NB4 (cell line): Measurements from ENCODE around the gene NFATC1.

ENCODE experiments used
- POLR2A ChIP-seq: IDR thresholded peaks from 2 replicates; pipeline ENCODE4 v1.6.1; 2011; ENCODE audit warnings: mild to moderate bottlenecking; ENCODE audit not compliant: insufficient read length; ENCODE audit errors: extremely low read depth
- TF ChIP-seq, protein P1 (sequence below): IDR thresholded peaks from one replicate; pipeline ENCODE4 v1.5.1; 2012; ENCODE audit warnings: low read depth, low read length

DNA sequence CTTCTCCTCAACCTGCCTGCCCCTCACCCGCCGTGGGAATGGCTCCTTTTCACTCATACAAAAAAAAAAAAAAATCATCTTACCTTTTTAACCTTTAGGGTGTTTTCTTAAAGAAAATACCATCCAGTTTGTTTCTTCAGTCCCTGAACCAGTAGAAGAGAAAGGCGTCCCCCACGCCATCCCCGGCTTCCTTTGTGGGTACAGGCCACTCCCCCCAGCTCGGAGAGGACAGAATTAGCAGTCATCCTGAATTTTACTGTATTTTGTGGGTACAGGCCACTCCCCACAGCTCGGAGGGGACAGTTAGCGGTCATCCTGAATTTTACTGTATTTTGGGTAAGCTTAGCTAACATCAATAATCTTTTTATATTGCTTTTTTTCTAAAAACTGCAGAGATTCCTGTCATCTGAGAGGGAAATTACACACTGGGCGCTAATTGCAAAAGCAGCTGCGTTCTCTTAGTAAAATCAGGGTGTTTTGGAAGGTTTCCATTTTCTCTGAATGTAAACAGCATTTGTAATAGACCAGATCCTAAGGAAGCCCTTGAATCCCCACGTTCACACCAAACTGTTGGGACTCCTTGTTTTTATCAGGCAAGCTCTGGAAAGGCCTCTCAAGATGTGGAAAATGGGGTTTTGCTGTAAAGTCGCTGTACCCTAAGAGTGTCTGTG, 72.5 kb downstream of the NFATC1 start:
- no peak for TF ChIP-seq POLR2A
- TF ChIP-seq, protein P1, sequence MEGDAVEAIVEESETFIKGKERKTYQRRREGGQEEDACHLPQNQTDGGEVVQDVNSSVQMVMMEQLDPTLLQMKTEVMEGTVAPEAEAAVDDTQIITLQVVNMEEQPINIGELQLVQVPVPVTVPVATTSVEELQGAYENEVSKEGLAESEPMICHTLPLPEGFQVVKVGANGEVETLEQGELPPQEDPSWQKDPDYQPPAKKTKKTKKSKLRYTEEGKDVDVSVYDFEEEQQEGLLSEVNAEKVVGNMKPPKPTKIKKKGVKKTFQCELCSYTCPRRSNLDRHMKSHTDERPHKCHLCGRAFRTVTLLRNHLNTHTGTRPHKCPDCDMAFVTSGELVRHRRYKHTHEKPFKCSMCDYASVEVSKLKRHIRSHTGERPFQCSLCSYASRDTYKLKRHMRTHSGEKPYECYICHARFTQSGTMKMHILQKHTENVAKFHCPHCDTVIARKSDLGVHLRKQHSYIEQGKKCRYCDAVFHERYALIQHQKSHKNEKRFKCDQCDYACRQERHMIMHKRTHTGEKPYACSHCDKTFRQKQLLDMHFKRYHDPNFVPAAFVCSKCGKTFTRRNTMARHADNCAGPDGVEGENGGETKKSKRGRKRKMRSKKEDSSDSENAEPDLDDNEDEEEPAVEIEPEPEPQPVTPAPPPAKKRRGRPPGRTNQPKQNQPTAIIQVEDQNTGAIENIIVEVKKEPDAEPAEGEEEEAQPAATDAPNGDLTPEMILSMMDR = no peak
